Measurements from ENCODE around the gene CFAP410.
"Not testable (repeated sequence)": the region's sequence is repeated elsewhere in the genome, so short reads cannot be mapped to it uniquely, and the experiment has no call there.

The CFAP410 gene

GRCh38 chr21:44347911-44348451 is 8.8 kb upstream of the CFAP410 start:
- no peak overlapping the region for H3K4me3 ChIP-seq (ENCODE audit: low read depth, low read length)
- TF ChIP-seq POLR2A (IDR thresholded peaks at IDR 0.05; ENCODE audit: extremely low read depth, insufficient read length) (no peak), CTCF (IDR thresholded peaks at IDR 0.05; ENCODE audit: low read depth, low read length) (no peak)
- DNase-seq (ENCODE audit: low read depth) = peak; percentile 6

DNA sequence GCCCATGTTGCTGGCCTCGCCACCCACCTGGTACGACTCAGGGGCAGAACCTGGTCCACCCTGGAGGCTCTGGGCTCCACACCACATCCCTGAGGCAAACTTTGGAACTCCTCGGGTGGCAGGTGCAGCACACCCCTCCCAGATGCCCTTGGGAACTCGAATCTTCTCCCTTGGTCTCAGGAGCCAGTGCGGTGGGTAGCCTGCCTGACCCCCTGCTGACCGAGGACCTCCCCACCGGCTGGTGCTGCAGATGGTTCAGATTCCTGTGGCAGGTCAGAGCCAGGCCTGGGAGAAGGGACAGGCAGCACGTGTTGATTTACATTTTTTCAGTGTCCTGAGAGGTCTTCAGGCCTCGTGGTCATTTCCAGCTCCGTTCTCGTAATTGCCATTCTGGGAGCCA is 6.3 kb upstream of the CFAP410 start:
- H3K4me3 ChIP-seq (ENCODE audit: low read depth, low read length) = no peak overlapping the region
- TF ChIP-seq MAX (IDR thresholded peaks at IDR 0.05; ENCODE audit: low read depth, low read length) (no peak), CTCF (IDR thresholded peaks at IDR 0.05; ENCODE audit: low read depth, low read length) (no peak), POLR2A (IDR thresholded peaks at IDR 0.05; ENCODE audit: extremely low read depth, insufficient read length) (no peak), MYC (IDR thresholded peaks at IDR 0.05; ENCODE audit: low read depth, low read length) (no peak)
- no peak for DNase-seq (ENCODE audit: low read depth)

DNA sequence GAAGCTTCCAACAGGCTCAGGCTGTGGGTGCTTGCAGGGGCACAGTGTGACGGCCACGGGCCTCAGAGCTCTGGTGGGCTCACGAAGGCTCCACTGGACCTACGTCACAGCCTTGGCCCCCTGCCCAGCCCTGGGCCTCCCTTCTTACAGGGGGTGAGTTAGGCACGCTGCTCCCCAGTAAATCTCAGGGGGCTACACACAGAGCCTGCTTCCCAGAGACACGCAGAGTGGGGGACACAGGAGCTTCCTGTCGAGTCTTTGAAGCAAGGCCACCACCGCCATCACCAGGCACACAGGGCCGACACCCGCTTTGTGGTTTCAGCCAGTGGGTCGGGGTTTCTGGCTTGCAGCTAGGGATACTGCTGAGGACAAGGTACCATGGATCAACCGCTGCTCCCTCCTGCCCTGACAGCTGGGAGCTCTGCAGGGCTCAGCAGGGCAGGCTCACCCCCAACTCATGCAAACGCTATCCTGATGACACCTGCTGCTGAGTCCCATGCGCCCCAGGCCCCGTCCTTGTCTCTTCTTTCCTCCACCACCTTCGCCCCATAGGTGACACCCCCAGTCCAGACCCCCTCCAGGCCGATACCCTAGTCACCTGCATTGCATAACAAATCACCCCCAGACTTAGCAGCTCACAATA is 5.5 kb upstream of the CFAP410 start:
- TF ChIP-seq POLR2A (IDR thresholded peaks at IDR 0.05; ENCODE audit: extremely low read depth, insufficient read length) (no peak), MAX (IDR thresholded peaks at IDR 0.05; ENCODE audit: low read depth, low read length) (no peak), CTCF (IDR thresholded peaks at IDR 0.05; ENCODE audit: low read depth, low read length) (no peak), MYC (IDR thresholded peaks at IDR 0.05; ENCODE audit: low read depth, low read length) (no peak)
- no peak for DNase-seq (ENCODE audit: low read depth)
- no peak overlapping the region for H3K4me3 ChIP-seq (ENCODE audit: low read depth, low read length)

DNA sequence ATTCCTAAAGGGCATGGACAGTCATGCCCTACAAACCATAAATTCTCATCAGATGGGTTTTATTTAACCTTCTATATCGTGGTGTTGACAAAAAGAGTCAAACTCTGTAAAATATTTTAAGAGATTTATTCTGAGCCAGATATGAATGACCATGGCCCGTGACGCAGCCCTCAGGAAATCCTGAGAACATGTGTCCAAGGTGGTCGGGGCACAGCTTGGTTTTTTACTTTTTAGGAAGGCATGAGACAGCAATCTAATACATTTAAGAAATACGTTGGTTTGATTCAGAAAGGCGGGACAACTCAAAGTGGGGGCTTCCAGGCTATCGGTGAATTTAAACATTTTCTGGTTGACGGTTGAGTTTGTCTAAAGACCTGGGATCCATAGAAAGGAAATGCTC is 3.8 kb upstream of the CFAP410 start:
- not testable (repeated sequence) for DNase-seq (ENCODE audit: low read depth); H3K4me3 ChIP-seq (ENCODE audit: low read depth, low read length)

DNA sequence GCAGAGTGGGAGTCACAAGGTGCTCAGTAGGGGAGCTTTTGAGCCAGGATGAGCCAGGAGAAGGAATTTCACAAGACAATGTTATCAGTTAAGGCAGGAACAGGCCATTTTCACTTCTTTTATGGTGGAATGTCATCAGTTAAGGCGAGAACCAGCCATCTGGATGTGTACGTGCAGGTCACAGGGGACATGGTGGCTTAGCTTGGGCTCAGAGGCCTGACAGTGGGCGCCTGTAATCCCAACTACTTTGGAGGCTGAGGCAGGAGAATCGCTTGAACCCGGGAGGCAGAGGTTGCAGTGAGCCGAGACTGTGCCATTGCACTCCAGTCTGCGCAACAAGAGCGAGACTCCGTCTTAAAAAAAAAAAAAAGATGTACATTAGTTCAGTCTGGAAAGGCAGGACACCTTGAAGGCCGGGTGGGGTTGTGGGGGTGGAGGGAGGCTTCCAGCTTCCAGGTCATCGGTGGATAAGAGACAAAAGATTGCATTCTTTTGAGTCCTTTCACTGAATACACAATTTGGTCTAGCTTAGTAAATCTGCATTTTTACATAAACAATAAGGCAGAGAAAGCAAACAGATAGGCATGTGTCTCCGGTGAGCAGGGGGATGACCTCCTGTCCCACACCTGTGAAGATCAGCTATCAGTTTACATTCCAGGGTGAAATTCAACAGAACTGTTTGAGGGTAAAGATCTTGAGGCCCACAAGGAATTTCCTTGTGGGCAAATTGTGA is 2.7 kb upstream of the CFAP410 start:
- not testable (repeated sequence) for H3K4me3 ChIP-seq (ENCODE audit: low read depth, low read length); DNase-seq (ENCODE audit: low read depth)

GRCh38 chr21:44337941-44338895 is 972 bp downstream of the CFAP410 start:
- peak; percentile 75 for DNase-seq (ENCODE audit: low read depth)
- peak; percentile 23 for TF ChIP-seq CTCF (IDR thresholded peaks at IDR 0.05; ENCODE audit: low read depth, low read length)
- TF ChIP-seq POLR2A (IDR thresholded peaks at IDR 0.05; ENCODE audit: extremely low read depth, insufficient read length) = no peak

More at GRCh38 chr21:44337941-44338895, 972 bp downstream of the CFAP410 start:
- peak overlapping the region; percentile 63 for H3K4me3 ChIP-seq (ENCODE audit: low read depth, low read length)
